ENCODE results near the gene KNTC1.
"Not testable (repeated sequence)": the region's sequence is repeated elsewhere in the genome, so short reads cannot be mapped to it uniquely, and the experiment has no call there.

Gene KNTC1

DNA sequence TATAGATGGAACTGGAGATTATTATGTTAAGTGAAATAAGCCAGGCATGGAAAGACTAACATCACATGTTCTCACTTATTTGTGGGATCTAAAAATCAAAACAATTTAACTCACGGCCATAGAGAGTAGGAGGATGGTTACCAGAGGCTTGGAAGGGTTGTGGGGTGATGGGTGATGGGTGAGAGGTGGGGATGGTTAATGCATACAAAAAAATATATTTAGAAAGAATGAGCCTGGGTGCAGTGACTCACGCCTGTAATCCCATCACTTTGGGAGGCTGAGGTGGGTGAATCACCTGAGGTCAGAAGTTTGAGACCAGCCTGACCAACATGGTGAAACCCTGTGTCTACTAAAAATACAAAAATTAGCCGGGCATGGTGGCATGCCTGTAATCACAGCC is 43.0 kb downstream of the KNTC1 start:
- not testable (repeated sequence) for ATAC-seq

GRCh38 chr12:122571821-122572220 is 44.8 kb downstream of the KNTC1 start:
- Mint-ChIP-seq H3K9me3 (no peaks in the 10 kb centered on the region), H3K27me3 (no peaks in the 10 kb centered on the region), H3K36me3 (peaks cover 53% of the 10 kb centered on the region), H3K4me3 (no peak overlapping the region), H3K4me1 (no peaks in the 10 kb centered on the region), H3K27ac (no peak overlapping the region)
- no peak for ATAC-seq

More for the DNA sequence above, 43.0 kb downstream of the KNTC1 start:
- not testable (repeated sequence) for H3K9me3 Mint-ChIP-seq, H3K27ac Mint-ChIP-seq, H3K4me1 Mint-ChIP-seq, H3K4me3 Mint-ChIP-seq, H3K27me3 Mint-ChIP-seq
- H3K36me3 Mint-ChIP-seq: peaks cover 42% of the 10 kb centered on the region

GRCh38 chr12:122583294-122583693 is 56.2 kb downstream of the KNTC1 start:
- not testable (repeated sequence) for H3K27ac Mint-ChIP-seq, H3K4me1 Mint-ChIP-seq, H3K27me3 Mint-ChIP-seq, H3K4me3 Mint-ChIP-seq, H3K9me3 Mint-ChIP-seq, ATAC-seq
- peaks cover 45% of the 10 kb centered on the region for H3K36me3 Mint-ChIP-seq

DNA sequence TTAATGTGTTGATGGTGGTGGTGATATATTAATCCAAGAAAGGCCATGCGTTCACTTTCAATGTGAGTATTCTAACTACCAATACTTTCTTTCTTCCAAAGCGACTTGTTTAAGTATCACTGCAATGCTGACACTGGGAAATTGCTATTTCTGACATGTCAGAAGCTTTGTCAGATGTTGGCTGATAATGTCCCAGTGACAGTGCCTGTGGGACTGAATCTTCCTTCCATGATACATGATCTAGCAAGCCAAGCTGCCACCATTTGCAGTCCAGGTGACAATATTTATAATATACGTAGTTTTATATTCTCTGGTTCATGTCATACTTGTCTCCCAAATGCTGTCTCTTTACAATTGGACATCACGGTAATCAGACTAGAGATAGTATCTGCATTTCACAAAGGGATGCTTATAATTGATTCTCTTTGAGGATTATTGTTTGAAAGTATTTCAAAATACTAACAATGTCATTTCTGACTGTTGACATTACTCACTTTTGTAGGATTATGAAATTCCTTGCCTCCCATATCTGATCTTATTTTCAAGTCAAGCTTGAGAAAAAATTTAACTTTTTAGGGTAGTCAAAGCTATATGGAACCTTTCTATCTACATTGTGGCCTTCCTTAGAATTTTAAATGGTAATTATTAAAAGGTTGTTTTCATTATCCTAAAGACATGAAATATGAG is 57.3 kb downstream of the KNTC1 start:
- Mint-ChIP-seq H3K4me1 (no peaks in the 10 kb centered on the region), H3K36me3 (peaks cover 40% of the 10 kb centered on the region), H3K4me3 (no peak overlapping the region), H3K27me3 (no peaks in the 10 kb centered on the region), H3K9me3 (no peaks in the 10 kb centered on the region), H3K27ac (no peak overlapping the region)
- no peak for ATAC-seq

GRCh38 chr12:122590990-122591389 is 63.9 kb downstream of the KNTC1 start:
- no peak for ATAC-seq
- H3K36me3 Mint-ChIP-seq: peaks cover 30% of the 10 kb centered on the region
- no peaks in the 10 kb centered on the region for H3K9me3 Mint-ChIP-seq
- no peak overlapping the region for H3K4me3 Mint-ChIP-seq
- H3K27ac Mint-ChIP-seq: no peak overlapping the region
- H3K4me1 Mint-ChIP-seq: no peaks in the 10 kb centered on the region
- H3K27me3 Mint-ChIP-seq: no peaks in the 10 kb centered on the region

GRCh38 chr12:122591966-122592365 is 64.9 kb downstream of the KNTC1 start:
- ATAC-seq, H3K9me3 Mint-ChIP-seq, H3K4me3 Mint-ChIP-seq, H3K4me1 Mint-ChIP-seq, H3K27me3 Mint-ChIP-seq, H3K27ac Mint-ChIP-seq: not testable (repeated sequence)
- peaks cover 30% of the 10 kb centered on the region for H3K36me3 Mint-ChIP-seq

DNA sequence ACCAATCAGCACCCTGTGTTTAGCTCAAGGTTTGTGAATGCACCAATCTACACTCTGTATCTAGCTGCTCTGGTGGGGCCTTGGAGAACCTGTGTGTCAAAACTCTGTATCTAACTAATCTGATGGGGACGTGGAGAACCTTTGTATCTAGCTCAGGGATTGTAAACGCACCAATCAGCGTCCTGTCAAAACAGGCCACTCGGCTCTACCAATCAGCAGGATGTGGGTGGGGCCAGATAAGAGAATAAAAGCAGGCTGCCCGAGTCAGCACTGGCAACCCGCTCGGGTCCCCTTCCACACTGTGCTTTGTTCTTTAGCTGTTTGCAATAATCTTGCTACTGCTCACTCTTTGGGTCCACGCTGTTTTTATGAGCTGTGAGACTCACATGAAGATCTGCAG is 65.5 kb downstream of the KNTC1 start:
- not testable (repeated sequence) for ATAC-seq, H3K27ac Mint-ChIP-seq, H3K4me3 Mint-ChIP-seq, H3K27me3 Mint-ChIP-seq, H3K4me1 Mint-ChIP-seq, H3K9me3 Mint-ChIP-seq
- peaks cover 31% of the 10 kb centered on the region for H3K36me3 Mint-ChIP-seq

- Mint-ChIP-seq H3K27ac (no peak overlapping the region), H3K9me3 (no peaks in the 10 kb centered on the region), H3K4me1 (no peaks in the 10 kb centered on the region), H3K4me3 (no peak overlapping the region), H3K27me3 (no peaks in the 10 kb centered on the region), H3K36me3 (peaks cover 41% of the 10 kb centered on the region)
- ATAC-seq: no peak
These were observed 66.9 kb downstream of the KNTC1 start for GRCh38 chr12:122593910-122594309.

DNA sequence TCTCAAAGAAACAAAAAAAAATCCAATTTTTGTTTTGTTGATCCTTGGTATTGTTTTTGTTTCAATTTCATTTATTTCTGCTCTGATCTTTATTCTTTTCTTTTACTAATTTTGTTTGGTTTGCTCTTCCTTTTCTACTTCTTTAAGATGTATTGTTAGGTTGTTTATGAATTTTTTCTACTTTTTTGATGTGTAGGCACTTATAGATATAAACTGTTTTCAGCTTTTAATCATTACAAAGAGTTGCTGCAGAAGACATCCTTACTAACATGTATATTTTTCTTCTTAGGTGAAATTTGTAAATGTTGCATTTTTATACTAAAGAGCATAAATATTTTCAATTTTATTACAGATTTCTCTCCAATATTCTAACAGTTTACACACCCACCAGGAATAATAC is 69.8 kb downstream of the KNTC1 start:
- Mint-ChIP-seq H3K27me3 (no peaks in the 10 kb centered on the region), H3K9me3 (no peaks in the 10 kb centered on the region), H3K4me1 (no peaks in the 10 kb centered on the region), H3K27ac (peak overlapping the region; percentile 71), H3K36me3 (peaks cover 41% of the 10 kb centered on the region), H3K4me3 (no peak overlapping the region)
- ATAC-seq: no peak

DNA sequence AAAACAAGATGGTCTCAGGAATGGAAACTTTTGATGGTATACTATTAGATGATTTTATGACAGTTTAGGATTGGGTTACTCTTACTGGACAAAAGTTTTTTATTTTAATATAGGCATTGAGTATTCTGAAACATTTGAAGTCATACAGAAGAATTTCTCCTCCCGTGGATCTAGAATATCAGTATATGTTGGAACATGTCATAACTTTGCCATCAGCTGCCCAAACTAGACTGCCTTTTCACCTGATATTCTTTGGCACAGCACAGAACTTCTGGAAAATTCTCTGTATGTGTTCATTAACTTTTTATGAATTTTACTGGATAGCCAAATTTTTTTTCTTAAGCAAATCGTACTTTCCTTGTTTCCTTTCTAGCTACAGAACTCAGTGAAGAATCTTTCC is 75.4 kb downstream of the KNTC1 start:
- no peak overlapping the region for H3K27ac Mint-ChIP-seq
- H3K4me1 Mint-ChIP-seq: no peaks in the 10 kb centered on the region
- H3K27me3 Mint-ChIP-seq: no peaks in the 10 kb centered on the region
- peaks cover 49% of the 10 kb centered on the region for H3K36me3 Mint-ChIP-seq
- ATAC-seq: no peak
- H3K4me3 Mint-ChIP-seq: no peak overlapping the region
- H3K9me3 Mint-ChIP-seq: no peaks in the 10 kb centered on the region

DNA sequence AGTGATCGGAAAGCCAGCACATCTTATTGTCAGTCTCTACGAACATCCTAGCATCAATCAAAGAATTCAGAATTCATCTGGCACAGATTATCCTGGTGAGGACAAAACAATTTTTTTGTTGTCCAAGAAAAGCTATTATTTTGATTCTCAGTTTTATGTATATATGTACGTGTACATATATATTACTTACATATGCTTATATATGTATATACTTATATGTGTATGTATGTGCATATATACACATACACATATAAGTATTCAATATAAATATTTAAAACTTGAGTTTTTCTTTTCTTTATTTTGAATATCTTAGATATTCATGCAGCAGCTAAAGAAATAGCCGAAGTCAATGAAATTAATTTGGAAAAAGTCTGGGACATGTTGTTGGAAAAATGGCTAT is 77.9 kb downstream of the KNTC1 start:
- Mint-ChIP-seq H3K4me1 (no peaks in the 10 kb centered on the region), H3K36me3 (peaks cover 35% of the 10 kb centered on the region), H3K27ac (no peak overlapping the region), H3K27me3 (no peaks in the 10 kb centered on the region), H3K9me3 (no peaks in the 10 kb centered on the region), H3K4me3 (no peak overlapping the region)
- ATAC-seq: no peak

GRCh38 chr12:122609732-122610131 is 82.7 kb downstream of the KNTC1 start:
- no peaks in the 10 kb centered on the region for H3K27me3 Mint-ChIP-seq
- ATAC-seq: no peak
- peaks cover 9% of the 10 kb centered on the region for H3K4me1 Mint-ChIP-seq
- H3K36me3 Mint-ChIP-seq: peaks cover 45% of the 10 kb centered on the region
- no peak overlapping the region for H3K4me3 Mint-ChIP-seq
- H3K27ac Mint-ChIP-seq: no peak overlapping the region
- no peaks in the 10 kb centered on the region for H3K9me3 Mint-ChIP-seq

GRCh38 chr12:122610207-122610606 is 83.2 kb downstream of the KNTC1 start:
- no peak for ATAC-seq
- peaks cover 43% of the 10 kb centered on the region for H3K36me3 Mint-ChIP-seq

GRCh38 chr12:122610911-122611310 is 83.9 kb downstream of the KNTC1 start:
- no peaks in the 10 kb centered on the region for H3K27me3 Mint-ChIP-seq
- no peak overlapping the region for H3K4me3 Mint-ChIP-seq
- no peaks in the 10 kb centered on the region for H3K9me3 Mint-ChIP-seq
- peaks cover 42% of the 10 kb centered on the region for H3K36me3 Mint-ChIP-seq
- no peak overlapping the region for H3K27ac Mint-ChIP-seq
- ATAC-seq: no peak
- H3K4me1 Mint-ChIP-seq: peaks cover 9% of the 10 kb centered on the region

More at GRCh38 chr12:122610207-122610606, 83.2 kb downstream of the KNTC1 start:
- Mint-ChIP-seq H3K27me3 (no peaks in the 10 kb centered on the region), H3K4me1 (peaks cover 9% of the 10 kb centered on the region), H3K27ac (no peak overlapping the region), H3K9me3 (no peaks in the 10 kb centered on the region), H3K4me3 (no peak overlapping the region)

DNA sequence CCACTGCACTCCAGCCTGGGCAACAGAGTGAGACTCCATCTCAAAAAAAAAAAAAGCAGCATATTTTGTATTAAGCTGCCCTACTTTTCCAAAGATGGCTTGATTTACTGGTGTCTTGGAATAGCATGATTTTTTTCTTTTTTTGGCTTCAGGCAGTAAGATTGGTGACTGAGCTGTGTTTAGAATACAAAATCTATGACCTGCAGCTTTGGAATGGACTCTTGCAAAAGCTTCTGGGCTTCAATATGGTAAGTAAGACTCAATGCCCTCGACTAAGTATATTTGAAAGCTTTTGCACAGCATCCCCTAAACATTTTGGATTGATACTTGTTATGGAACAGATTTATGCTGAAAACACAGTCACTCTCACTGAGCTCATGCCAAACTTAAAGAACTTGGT is 87.8 kb downstream of the KNTC1 start:
- Mint-ChIP-seq H3K27me3 (no peaks in the 10 kb centered on the region), H3K9me3 (no peaks in the 10 kb centered on the region), H3K36me3 (peaks cover 62% of the 10 kb centered on the region), H3K27ac (no peak overlapping the region), H3K4me3 (no peak overlapping the region), H3K4me1 (peaks cover 9% of the 10 kb centered on the region)
- ATAC-seq: no peak

- Mint-ChIP-seq H3K9me3 (no peaks in the 10 kb centered on the region), H3K27ac (no peak overlapping the region), H3K4me1 (peaks cover 9% of the 10 kb centered on the region), H3K36me3 (peaks cover 65% of the 10 kb centered on the region), H3K27me3 (no peaks in the 10 kb centered on the region), H3K4me3 (no peak overlapping the region)
- no peak for ATAC-seq
These were observed 88.7 kb downstream of the KNTC1 start for GRCh38 chr12:122615780-122616179.

DNA sequence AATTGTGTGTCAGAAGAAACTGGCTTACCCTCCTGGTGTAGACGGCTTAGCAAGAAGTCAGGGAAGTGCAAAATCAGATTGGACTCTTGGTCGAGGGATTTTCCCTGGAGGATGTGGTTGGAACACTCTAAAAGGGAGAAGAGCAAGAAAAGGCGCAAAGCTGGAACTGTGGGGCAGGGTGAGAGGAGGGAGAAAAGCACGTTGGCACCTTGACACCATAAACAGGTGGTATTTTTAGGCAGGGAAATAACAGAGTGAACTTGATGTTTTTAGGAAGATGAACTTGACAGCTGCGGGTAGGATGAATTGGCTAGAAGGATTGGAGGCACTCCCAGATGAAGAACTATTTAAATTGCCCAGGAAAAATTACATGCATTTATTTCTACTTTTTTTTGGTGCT is 108.4 kb downstream of the KNTC1 start:
- Mint-ChIP-seq H3K36me3 (peaks cover 12% of the 10 kb centered on the region), H3K27ac (no peak overlapping the region), H3K27me3 (no peaks in the 10 kb centered on the region), H3K4me1 (peaks cover 5% of the 10 kb centered on the region), H3K4me3 (no peak overlapping the region), H3K9me3 (no peaks in the 10 kb centered on the region)
- ATAC-seq: no peak

Measured in stimulated activated memory B cell treated with anti-CD40 and anti-IgM and Interleukin-4, amounts not matched to agents 10 μg/mL and 1 μg/mL and 100 μg/mL, for 72 hours (primary cell).